HCT116 (cell line): ENCODE data around the gene CAMK2D.

Experiments
- CEBPB ChIP-seq: IDR thresholded peaks from 2 replicates; pipeline ENCODE4 v1.6.1; 2012; ENCODE audit warnings: low read depth
- POLR2A ChIP-seq: IDR thresholded peaks from 2 replicates; pipeline ENCODE4 v1.7.0; 2011; ENCODE audit warnings: borderline replicate concordance; ENCODE audit not compliant: insufficient read depth, insufficient read length; ENCODE audit errors: extremely low read depth
- POLR2AphosphoS5 ChIP-seq: IDR thresholded peaks from 2 replicates; pipeline ENCODE4 v1.6.1; 2011; ENCODE audit warnings: mild to moderate bottlenecking, low read depth, low read length, moderate library complexity
- SP1 ChIP-seq: IDR thresholded peaks from 2 replicates; pipeline ENCODE4 v1.6.1; 2012; ENCODE audit warnings: low read depth
- YY1 ChIP-seq: IDR thresholded peaks from 2 replicates; pipeline ENCODE4 v1.6.1; 2011; ENCODE audit warnings: low read length, low read depth, moderate library complexity, mild to moderate bottlenecking; ENCODE audit not compliant: insufficient replicate concordance; ENCODE audit errors: extremely low read depth
- ZFX ChIP-seq: fragments of 450-650 bp; IDR thresholded peaks from 2 replicates; pipeline ENCODE4 v1.6.1; 2017
- ZNF274 ChIP-seq: fragments of 200-500 bp; sonication (Bioruptor generic); IDR thresholded peaks from 2 replicates; pipeline ENCODE4 v1.6.1; 2014; ENCODE audit warnings: mild to moderate bottlenecking, low read depth, low read length, inconsistent platforms
- TF ChIP-seq, protein P1 (sequence below), 3 experiments: fragments of 200-600 bp in 1 of 3; sonication (generic) in 1 of 3; IDR thresholded peaks in 2 of 3; conservative IDR thresholded peaks in 1 of 3; 2 replicates each; pipeline ENCODE4 v1.5.1; 2012 to 2017; ENCODE audit warnings: low read depth in 2 of 3, low read length in 2 of 3, antibody characterized with exemption in 1 of 3, borderline replicate concordance in 1 of 3, control low read depth in 1 of 3, mild to moderate bottlenecking in 1 of 3, mixed read lengths in 1 of 3, mixed run types in 1 of 3, moderate library complexity in 1 of 3; ENCODE audit not compliant: insufficient read depth in 1 of 3
- TF ChIP-seq, protein P2 (sequence below): IDR thresholded peaks from 2 replicates; pipeline ENCODE4 v1.6.1; 2012

DNA sequence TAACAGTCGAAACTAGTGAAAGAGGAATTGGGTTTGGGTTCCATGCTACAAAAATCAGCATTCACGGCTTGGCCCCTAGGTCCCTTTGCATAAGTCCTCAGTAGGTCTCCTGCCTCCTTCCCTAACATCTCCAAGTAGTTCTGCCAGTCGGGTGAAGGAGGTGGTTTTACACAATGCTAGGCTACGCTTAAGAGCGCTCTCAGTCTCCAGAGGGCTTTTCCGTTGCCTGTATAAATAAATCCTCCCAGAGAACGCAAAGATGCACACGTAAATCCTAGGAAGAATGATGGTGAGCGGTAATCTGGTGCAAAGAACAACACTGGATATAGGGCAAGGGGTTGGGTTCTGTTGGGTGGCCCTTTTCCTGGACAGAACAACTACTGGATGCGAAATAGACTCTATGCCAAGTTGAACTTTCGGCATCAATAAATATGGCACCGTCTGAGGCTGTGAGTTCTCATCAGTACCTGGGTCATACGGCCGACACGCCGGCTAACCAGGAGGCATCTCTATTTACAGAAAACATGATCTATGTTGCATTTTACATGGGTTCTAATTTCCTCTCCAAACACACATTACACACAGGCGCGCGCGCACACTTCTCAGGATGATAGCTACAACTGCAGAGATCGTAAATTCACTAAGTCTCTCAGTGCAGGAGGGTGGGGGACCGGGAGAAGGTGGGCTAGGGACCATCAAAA lies 1.3 kb downstream of the CAMK2D start:
- TF ChIP-seq YY1 (no peak), POLR2AphosphoS5 (no peak), ZNF274 (no peak), SP1 (no peak), POLR2A (no peak), ZFX (no peak), CEBPB (no peak)
- TF ChIP-seq, protein P1, sequence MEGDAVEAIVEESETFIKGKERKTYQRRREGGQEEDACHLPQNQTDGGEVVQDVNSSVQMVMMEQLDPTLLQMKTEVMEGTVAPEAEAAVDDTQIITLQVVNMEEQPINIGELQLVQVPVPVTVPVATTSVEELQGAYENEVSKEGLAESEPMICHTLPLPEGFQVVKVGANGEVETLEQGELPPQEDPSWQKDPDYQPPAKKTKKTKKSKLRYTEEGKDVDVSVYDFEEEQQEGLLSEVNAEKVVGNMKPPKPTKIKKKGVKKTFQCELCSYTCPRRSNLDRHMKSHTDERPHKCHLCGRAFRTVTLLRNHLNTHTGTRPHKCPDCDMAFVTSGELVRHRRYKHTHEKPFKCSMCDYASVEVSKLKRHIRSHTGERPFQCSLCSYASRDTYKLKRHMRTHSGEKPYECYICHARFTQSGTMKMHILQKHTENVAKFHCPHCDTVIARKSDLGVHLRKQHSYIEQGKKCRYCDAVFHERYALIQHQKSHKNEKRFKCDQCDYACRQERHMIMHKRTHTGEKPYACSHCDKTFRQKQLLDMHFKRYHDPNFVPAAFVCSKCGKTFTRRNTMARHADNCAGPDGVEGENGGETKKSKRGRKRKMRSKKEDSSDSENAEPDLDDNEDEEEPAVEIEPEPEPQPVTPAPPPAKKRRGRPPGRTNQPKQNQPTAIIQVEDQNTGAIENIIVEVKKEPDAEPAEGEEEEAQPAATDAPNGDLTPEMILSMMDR (IDR thresholded peaks at IDR 0.05 in 2 of 3, conservative IDR thresholded peaks at IDR 0.05 in 1 of 3; ENCODE audit: borderline replicate concordance in 1 of 3, insufficient read depth in 1 of 3, low read depth in 2 of 3, low read length in 2 of 3): no peak
- TF ChIP-seq, protein P2, sequence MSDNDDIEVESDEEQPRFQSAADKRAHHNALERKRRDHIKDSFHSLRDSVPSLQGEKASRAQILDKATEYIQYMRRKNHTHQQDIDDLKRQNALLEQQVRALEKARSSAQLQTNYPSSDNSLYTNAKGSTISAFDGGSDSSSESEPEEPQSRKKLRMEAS: no peak
